ENCODE results near the gene UBE2G2. TPM values are rescaled to one million over a fixed set of nuclear protein-coding genes. Genes with fewer than 3 reads are reported as not detected.

UBE2G2 gene
- polyA plus RNA-seq, 1 donor (not counting 4 experiments of a cell fraction or from before 2014, with no cell fraction given): 106 TPM

DNA sequence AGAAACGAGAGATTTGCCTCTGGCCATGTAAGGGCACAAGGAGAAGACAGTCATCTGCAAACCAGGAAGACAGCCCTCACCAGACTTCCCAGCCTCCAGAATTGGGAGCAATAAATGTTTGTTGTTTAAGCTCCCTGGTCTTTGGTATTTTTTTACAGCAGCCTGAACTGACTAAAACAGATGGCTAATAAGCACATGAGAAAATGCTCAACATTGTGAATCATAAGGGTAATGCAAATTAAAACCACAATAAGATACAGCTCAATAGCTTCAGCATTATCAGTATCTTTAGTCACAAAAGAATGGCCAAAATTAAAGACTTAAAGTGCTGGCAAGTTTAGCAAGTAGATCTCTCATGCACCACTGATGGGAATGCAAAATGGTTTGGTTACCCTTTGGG is 11.7 kb downstream of the UBE2G2 start:
- Histone ChIP-seq H4K20me1 (ENCODE audit: control insufficient read depth, extremely low read depth, insufficient read depth, low read length) (peaks cover 8% of the 10 kb centered on the region), H3K9ac (ENCODE audit: control insufficient read depth, extremely low read depth, insufficient read depth, low read length) (no peak overlapping the region), H3K4me3 (ENCODE audit: control insufficient read depth in 2 of 3, extremely low read depth in 1 of 3, insufficient read depth in 2 of 3, low read depth in 1 of 3, low read length in 3 of 3) (no peak overlapping the region), H3K27ac (ENCODE audit: control insufficient read depth, insufficient read depth, low read length) (no peak overlapping the region), H3K9me1 (ENCODE audit: control insufficient read depth, extremely low read depth, insufficient read depth, low read length) (no peaks in the 10 kb centered on the region), H2AFZ (ENCODE audit: control insufficient read depth, low read length) (no peak overlapping the region), H3K27me3 (ENCODE audit: control insufficient read depth, extremely low read depth, insufficient read depth, low read length) (no peaks in the 10 kb centered on the region), H3K9me3 (ENCODE audit: control insufficient read depth, low read depth, low read length) (no peaks in the 10 kb centered on the region), H3K79me2 (ENCODE audit: control insufficient read depth, insufficient read depth, low read length) (peaks cover 80% of the 10 kb centered on the region), H3K36me3 (ENCODE audit: control insufficient read depth in 2 of 2, extremely low read depth in 1 of 2, insufficient read depth in 2 of 2, low read length in 2 of 2) (peaks cover 9 to 17% of the 10 kb centered on the region in 2 experiments), H3K4me2 (ENCODE audit: control insufficient read depth, extremely low read depth, insufficient read depth, low read depth, low read length) (no peak overlapping the region), H3K4me1 (ENCODE audit: control insufficient read depth, extremely low read depth, insufficient read depth, low read length) (peaks cover 16% of the 10 kb centered on the region)
- FAIRE-seq: no peak
- dilution Hi-C loops (cut with MboI; ENCODE audit: extremely low pct_ligation_motif_present, low sequenced_read_pairs): no loop called here
- DNase-seq (ENCODE audit: low read depth, low spot score): no peak
- TF ChIP-seq EZH2 (IDR thresholded peaks at IDR 0.05; ENCODE audit: low read length): no peak
- TF ChIP-seq CTCF (optimal IDR thresholded peaks at IDR 0.05 in 1 of 3, IDR thresholded peaks at IDR 0.05 in 1 of 3, conservative IDR thresholded peaks at IDR 0.05 in 1 of 3; ENCODE audit: extremely low read depth in 1 of 3, insufficient read depth in 2 of 3, low read length in 3 of 3): no peak

DNA sequence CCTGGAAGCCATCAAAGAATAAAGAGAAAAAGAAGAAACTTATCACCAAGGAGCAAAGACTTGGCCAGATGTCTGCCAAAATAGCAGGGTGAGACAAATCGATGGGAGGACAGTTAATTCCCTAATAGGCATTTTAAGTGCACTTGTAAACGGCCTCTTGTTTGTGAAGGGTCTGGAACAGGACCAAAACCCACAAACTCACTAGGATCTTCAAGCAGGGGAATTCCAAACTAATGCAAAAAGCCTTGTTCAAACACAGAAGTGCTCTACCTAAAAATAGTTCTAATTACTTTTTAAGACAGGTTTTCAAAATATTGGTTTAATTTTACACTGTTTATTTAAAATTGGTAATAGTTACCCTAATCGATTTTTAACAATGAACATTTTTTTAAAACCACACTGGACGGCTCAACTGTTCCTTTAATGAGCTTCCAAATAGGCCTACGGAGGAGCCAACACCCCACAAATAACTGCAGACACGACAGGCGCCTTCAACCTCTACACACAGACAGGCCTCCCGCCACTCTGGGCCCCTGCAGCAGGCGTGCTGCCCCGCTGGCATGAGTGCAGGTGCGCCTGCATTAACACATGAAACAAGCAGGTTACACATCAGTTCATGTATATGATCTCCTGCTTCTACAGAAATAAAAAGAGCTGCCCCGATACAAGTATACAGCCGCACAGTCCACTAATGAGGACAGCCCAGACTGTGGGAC is 15.8 kb downstream of the UBE2G2 start:
- peaks cover 57% of the 10 kb centered on the region for H3K79me2 ChIP-seq (ENCODE audit: control insufficient read depth, insufficient read depth, low read length)
- no peaks in the 10 kb centered on the region for H3K9me3 ChIP-seq (ENCODE audit: control insufficient read depth, low read depth, low read length)
- H3K27ac ChIP-seq (ENCODE audit: control insufficient read depth, insufficient read depth, low read length): no peak overlapping the region
- H3K4me2 ChIP-seq (ENCODE audit: control insufficient read depth, extremely low read depth, insufficient read depth, low read depth, low read length): no peak overlapping the region
- H3K27me3 ChIP-seq (ENCODE audit: control insufficient read depth, extremely low read depth, insufficient read depth, low read length): no peaks in the 10 kb centered on the region
- H2AFZ ChIP-seq (ENCODE audit: control insufficient read depth, low read length): no peak overlapping the region
- dilution Hi-C loops (cut with MboI; ENCODE audit: extremely low pct_ligation_motif_present, low sequenced_read_pairs): no loop called here
- peaks cover 9% of the 10 kb centered on the region for H3K4me1 ChIP-seq (ENCODE audit: control insufficient read depth, extremely low read depth, insufficient read depth, low read length)
- no peak overlapping the region for H3K4me3 ChIP-seq (ENCODE audit: control insufficient read depth in 2 of 3, extremely low read depth in 1 of 3, insufficient read depth in 2 of 3, low read depth in 1 of 3, low read length in 3 of 3)
- FAIRE-seq: no peak
- no peak for DNase-seq (ENCODE audit: low read depth, low spot score)
- no peaks in the 10 kb centered on the region for H3K9me1 ChIP-seq (ENCODE audit: control insufficient read depth, extremely low read depth, insufficient read depth, low read length)
- no peak overlapping the region for H3K9ac ChIP-seq (ENCODE audit: control insufficient read depth, extremely low read depth, insufficient read depth, low read length)
- no peaks in the 10 kb centered on the region for H4K20me1 ChIP-seq (ENCODE audit: control insufficient read depth, extremely low read depth, insufficient read depth, low read length)
- TF ChIP-seq EZH2 (IDR thresholded peaks at IDR 0.05; ENCODE audit: low read length) (no peak), CTCF (optimal IDR thresholded peaks at IDR 0.05 in 1 of 3, IDR thresholded peaks at IDR 0.05 in 1 of 3, conservative IDR thresholded peaks at IDR 0.05 in 1 of 3; ENCODE audit: extremely low read depth in 1 of 3, insufficient read depth in 2 of 3, low read length in 3 of 3) (no peak)
- peaks cover 7 to 12% of the 10 kb centered on the region in 2 experiments for H3K36me3 ChIP-seq (ENCODE audit: control insufficient read depth in 2 of 2, extremely low read depth in 1 of 2, insufficient read depth in 2 of 2, low read length in 2 of 2)
